Nephron progenitor cell (in vitro differentiated cells): Measurements from ENCODE around the gene PDIA5.

ENCODE experiments used
- DNase-seq: peaks from one replicate; pipeline ENCODE4 v3.0.0; 2021
- H3K27ac Mint-ChIP-seq: 2 replicates; pipeline ENCODE4 v1.8.0; 2021; ENCODE audit warnings: mild to moderate bottlenecking, moderate library complexity, mixed read lengths
- H3K27me3 Mint-ChIP-seq: 2 replicates; pipeline ENCODE4 v1.8.0; 2021; ENCODE audit warnings: mild to moderate bottlenecking, low read depth, mixed read lengths; ENCODE audit not compliant: poor library complexity
- H3K36me3 Mint-ChIP-seq: 2 replicates; pipeline ENCODE4 v1.8.0; 2021; ENCODE audit warnings: low read depth, mixed read lengths
- H3K4me1 Mint-ChIP-seq: 2 replicates; pipeline ENCODE4 v1.8.0; 2021; ENCODE audit warnings: mixed read lengths
- H3K4me3 Mint-ChIP-seq: 2 replicates; pipeline ENCODE4 v1.8.0; 2021; ENCODE audit warnings: mild to moderate bottlenecking, moderate library complexity, mixed read lengths
- H3K9me3 Mint-ChIP-seq: 2 replicates; pipeline ENCODE4 v1.8.0; 2021; ENCODE audit warnings: mild to moderate bottlenecking, moderate library complexity, mixed read lengths
- CTCF ChIP-seq: fragments of 200-600 bp; sonication (generic); IDR thresholded peaks from 2 replicates; pipeline ENCODE4 v1.5.0; 2021; ENCODE audit warnings: antibody characterized with exemption

PDIA5 gene

GRCh38 chr3:123120573-123120972 lies 53.7 kb downstream of the PDIA5 start:
- Mint-ChIP-seq H3K9me3 (no peaks in the 10 kb centered on the region), H3K4me1 (peaks cover 18% of the 10 kb centered on the region), H3K36me3 (peaks cover 20% of the 10 kb centered on the region), H3K4me3 (no peak overlapping the region), H3K27me3 (peaks cover 7% of the 10 kb centered on the region), H3K27ac (no peak overlapping the region)
- DNase-seq: no peak
- no peak for TF ChIP-seq CTCF

- no peak for TF ChIP-seq CTCF
- no peak for DNase-seq
- H3K9me3 Mint-ChIP-seq: no peaks in the 10 kb centered on the region
- H3K4me1 Mint-ChIP-seq: peaks cover 29% of the 10 kb centered on the region
- H3K4me3 Mint-ChIP-seq: no peak overlapping the region
- no peak overlapping the region for H3K27ac Mint-ChIP-seq
- H3K27me3 Mint-ChIP-seq: peaks cover 7% of the 10 kb centered on the region
- peaks cover 17% of the 10 kb centered on the region for H3K36me3 Mint-ChIP-seq
Measured at GRCh38 chr3:123122057-123122456, 55.2 kb downstream of the PDIA5 start.

- Mint-ChIP-seq H3K4me1 (peaks cover 29% of the 10 kb centered on the region), H3K27ac (peak overlapping the region; percentile 47), H3K9me3 (no peaks in the 10 kb centered on the region), H3K36me3 (peaks cover 10% of the 10 kb centered on the region), H3K27me3 (peaks cover 7% of the 10 kb centered on the region), H3K4me3 (no peak overlapping the region)
- no peak for TF ChIP-seq CTCF
- no peak for DNase-seq
Measured at GRCh38 chr3:123122525-123123315, 55.9 kb downstream of the PDIA5 start.

GRCh38 chr3:123123716-123124616 lies 57.1 kb downstream of the PDIA5 start:
- no peaks in the 10 kb centered on the region for H3K9me3 Mint-ChIP-seq
- H3K27me3 Mint-ChIP-seq: peaks cover 7% of the 10 kb centered on the region
- TF ChIP-seq CTCF: no peak
- no peak overlapping the region for H3K4me3 Mint-ChIP-seq
- no peak for DNase-seq
- H3K36me3 Mint-ChIP-seq: peaks cover 9% of the 10 kb centered on the region
- H3K4me1 Mint-ChIP-seq: peaks cover 31% of the 10 kb centered on the region
- no peak overlapping the region for H3K27ac Mint-ChIP-seq

GRCh38 chr3:123124971-123125370 lies 58.1 kb downstream of the PDIA5 start:
- H3K27ac Mint-ChIP-seq: no peak overlapping the region
- peaks cover 9% of the 10 kb centered on the region for H3K36me3 Mint-ChIP-seq
- no peaks in the 10 kb centered on the region for H3K9me3 Mint-ChIP-seq
- peaks cover 7% of the 10 kb centered on the region for H3K27me3 Mint-ChIP-seq
- TF ChIP-seq CTCF: no peak
- DNase-seq: no peak
- no peak overlapping the region for H3K4me3 Mint-ChIP-seq
- peaks cover 41% of the 10 kb centered on the region for H3K4me1 Mint-ChIP-seq
